NB4 (cell line): ENCODE data around the gene C20orf144.

ENCODE experiments used
- DNase-seq: peaks from one replicate; pipeline ENCODE4 v3.0.0; 2010; ENCODE audit warnings: low read depth
- H3K4me3 ChIP-seq: one replicate; pipeline ENCODE4 v1.5.1; 2011; ENCODE audit warnings: mild to moderate bottlenecking, low read depth, low read length, moderate library complexity
- MAX ChIP-seq: IDR thresholded peaks from 2 replicates; pipeline ENCODE4 v1.6.1; 2011; ENCODE audit warnings: low read depth, low read length
- MYC ChIP-seq: IDR thresholded peaks from 2 replicates; pipeline ENCODE4 v1.6.1; 2011; ENCODE audit warnings: low read depth, low read length
- POLR2A ChIP-seq: IDR thresholded peaks from 2 replicates; pipeline ENCODE4 v1.6.1; 2011; ENCODE audit warnings: mild to moderate bottlenecking; ENCODE audit not compliant: insufficient read length; ENCODE audit errors: extremely low read depth
- TF ChIP-seq, protein P1 (sequence below): IDR thresholded peaks from one replicate; pipeline ENCODE4 v1.5.1; 2012; ENCODE audit warnings: low read depth, low read length

C20orf144 gene

DNA sequence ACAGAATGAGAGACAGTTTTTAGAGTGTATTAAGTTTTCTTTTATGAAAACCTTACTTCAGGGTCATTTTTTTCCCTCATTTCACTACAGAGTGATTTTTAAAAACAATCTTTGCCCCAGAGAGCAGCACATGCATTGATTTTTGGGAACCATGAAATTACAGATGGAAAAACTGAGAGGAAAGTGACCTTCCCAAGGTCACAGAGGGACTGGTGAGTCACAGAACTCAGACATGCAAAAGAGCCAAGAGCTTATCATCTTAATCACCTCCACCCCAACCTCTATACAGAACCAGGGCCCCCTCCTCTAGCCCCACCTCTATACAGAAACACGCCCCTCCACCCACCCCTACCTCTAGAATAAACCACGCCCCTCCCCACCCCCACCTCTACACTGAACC is 47.3 kb downstream of the C20orf144 start:
- no peak for DNase-seq
- H3K4me3 ChIP-seq, result no peak overlapping the region
- no peak for TF ChIP-seq MAX
- TF ChIP-seq MYC, result no peak
- TF ChIP-seq POLR2A, result no peak
- TF ChIP-seq, protein P1, sequence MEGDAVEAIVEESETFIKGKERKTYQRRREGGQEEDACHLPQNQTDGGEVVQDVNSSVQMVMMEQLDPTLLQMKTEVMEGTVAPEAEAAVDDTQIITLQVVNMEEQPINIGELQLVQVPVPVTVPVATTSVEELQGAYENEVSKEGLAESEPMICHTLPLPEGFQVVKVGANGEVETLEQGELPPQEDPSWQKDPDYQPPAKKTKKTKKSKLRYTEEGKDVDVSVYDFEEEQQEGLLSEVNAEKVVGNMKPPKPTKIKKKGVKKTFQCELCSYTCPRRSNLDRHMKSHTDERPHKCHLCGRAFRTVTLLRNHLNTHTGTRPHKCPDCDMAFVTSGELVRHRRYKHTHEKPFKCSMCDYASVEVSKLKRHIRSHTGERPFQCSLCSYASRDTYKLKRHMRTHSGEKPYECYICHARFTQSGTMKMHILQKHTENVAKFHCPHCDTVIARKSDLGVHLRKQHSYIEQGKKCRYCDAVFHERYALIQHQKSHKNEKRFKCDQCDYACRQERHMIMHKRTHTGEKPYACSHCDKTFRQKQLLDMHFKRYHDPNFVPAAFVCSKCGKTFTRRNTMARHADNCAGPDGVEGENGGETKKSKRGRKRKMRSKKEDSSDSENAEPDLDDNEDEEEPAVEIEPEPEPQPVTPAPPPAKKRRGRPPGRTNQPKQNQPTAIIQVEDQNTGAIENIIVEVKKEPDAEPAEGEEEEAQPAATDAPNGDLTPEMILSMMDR, result no peak

DNA sequence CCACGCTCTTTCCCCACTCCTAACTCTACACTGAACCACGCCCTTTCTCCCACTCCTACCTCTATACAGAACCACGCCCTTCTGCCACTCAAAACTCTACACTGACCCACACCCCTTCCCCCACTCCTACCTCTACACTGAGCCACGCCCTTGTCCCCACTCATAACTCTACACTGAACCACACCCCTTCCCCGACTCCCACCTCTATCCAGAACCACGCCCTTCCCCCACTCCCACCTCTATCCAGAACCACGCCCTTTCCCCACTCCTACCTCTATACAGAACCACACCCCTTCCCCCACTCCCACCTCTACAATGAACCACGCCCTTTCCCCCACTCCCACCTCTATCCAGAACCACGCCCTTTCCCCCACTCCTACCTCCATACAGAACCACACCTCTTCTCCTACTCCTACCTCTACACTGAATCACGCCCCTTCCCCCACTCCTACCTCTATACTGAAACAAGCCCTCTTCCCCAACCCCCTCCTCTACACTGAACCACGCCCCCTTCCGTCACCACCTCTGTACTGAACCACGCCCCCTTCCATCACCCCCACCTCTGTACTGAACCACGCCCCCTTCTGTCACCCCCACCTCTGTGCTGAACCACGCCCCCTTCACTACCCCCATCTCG is 47.9 kb downstream of the C20orf144 start:
- no peak for DNase-seq
- H3K4me3 ChIP-seq, result no peak overlapping the region
- TF ChIP-seq MAX, result no peak
- TF ChIP-seq MYC, result no peak
- no peak for TF ChIP-seq POLR2A
- TF ChIP-seq, protein P1, result no peak

DNA sequence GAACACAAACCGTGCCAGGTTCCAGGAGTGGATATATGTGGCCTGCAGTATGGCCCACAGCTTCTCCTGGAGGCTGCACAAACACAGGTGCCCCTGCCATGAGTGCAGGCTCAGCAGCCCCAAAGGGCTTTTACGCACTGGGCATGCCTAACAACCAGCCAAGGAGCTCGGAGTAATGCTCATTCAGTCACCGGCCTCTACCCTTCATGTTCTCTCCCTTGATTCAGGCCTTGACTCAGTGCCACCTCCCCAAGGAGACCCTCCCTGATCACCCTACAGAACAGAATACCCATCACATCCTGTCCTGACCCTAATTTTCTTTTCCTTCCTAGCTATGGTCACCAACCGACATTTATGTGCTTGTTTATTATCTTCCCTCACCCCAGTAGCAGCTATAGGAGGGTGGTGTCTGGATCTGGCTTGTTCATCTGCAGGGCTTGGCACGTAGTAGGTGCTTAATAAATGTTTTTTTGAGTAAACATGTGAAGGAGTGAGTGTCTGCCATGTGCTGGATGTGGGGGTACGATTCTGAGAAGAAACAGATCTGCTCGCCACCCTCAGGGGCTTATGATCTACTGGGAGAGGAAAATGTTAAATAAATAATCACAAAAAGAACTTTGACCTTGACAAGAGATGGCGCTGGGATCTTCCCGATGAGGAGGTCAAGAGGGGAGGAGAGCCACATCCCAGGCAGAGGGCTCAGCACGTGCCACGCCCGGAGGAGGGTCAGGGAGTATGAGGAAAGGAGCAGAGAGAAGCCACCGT is 48.7 kb downstream of the C20orf144 start:
- no peak overlapping the region for H3K4me3 ChIP-seq
- DNase-seq, result no peak
- TF ChIP-seq MYC (no peak), MAX (no peak), POLR2A (no peak)
- TF ChIP-seq, protein P1, result no peak

GRCh38 chr20:33711446-33711738 is 49.3 kb downstream of the C20orf144 start:
- TF ChIP-seq, protein P1, result no peak
- no peak for TF ChIP-seq MAX
- TF ChIP-seq MYC, result no peak
- no peak for TF ChIP-seq POLR2A
- DNase-seq, result no peak
- H3K4me3 ChIP-seq, result no peak overlapping the region
